ENCODE data around the gene DRD4.
"Not testable (repeated sequence)": the region's sequence is repeated elsewhere in the genome, so short reads cannot be mapped to it uniquely, and the experiment has no call there.

Gene DRD4

GRCh38 chr11:680970-681369 lies 43.9 kb downstream of the DRD4 start:
- DNase-seq, result no peak

- DNase-seq, result no peak
Measured at GRCh38 chr11:686451-687243, 49.6 kb downstream of the DRD4 start.

- no peak for DNase-seq
Measured at GRCh38 chr11:687751-688150, 50.7 kb downstream of the DRD4 start.

GRCh38 chr11:688681-689080 lies 51.6 kb downstream of the DRD4 start:
- DNase-seq, result no peak

- DNase-seq, result no peak
Measured at GRCh38 chr11:689625-690024, 52.6 kb downstream of the DRD4 start.

GRCh38 chr11:690244-690643 lies 53.2 kb downstream of the DRD4 start:
- DNase-seq, result not testable (repeated sequence)
